Measurements from ENCODE around the gene NUP205.

- TF ChIP-seq, protein P1, sequence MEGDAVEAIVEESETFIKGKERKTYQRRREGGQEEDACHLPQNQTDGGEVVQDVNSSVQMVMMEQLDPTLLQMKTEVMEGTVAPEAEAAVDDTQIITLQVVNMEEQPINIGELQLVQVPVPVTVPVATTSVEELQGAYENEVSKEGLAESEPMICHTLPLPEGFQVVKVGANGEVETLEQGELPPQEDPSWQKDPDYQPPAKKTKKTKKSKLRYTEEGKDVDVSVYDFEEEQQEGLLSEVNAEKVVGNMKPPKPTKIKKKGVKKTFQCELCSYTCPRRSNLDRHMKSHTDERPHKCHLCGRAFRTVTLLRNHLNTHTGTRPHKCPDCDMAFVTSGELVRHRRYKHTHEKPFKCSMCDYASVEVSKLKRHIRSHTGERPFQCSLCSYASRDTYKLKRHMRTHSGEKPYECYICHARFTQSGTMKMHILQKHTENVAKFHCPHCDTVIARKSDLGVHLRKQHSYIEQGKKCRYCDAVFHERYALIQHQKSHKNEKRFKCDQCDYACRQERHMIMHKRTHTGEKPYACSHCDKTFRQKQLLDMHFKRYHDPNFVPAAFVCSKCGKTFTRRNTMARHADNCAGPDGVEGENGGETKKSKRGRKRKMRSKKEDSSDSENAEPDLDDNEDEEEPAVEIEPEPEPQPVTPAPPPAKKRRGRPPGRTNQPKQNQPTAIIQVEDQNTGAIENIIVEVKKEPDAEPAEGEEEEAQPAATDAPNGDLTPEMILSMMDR (IDR thresholded peaks at IDR 0.05): peak in 2 of 3 donors; percentile 54 to 59
- no peak for TF ChIP-seq EP300 (IDR thresholded peaks at IDR 0.05)
Observed at GRCh38 chr7:135645296-135645904, 87.7 kb downstream of the NUP205 start.
